22Rv1 (cell line): ENCODE data around the gene TYMP.

Source experiments
- H3K27ac ChIP-seq: fragments of 450-650 bp; 2 replicates; pipeline ENCODE4 v1.5.1; 2017
- ZFX ChIP-seq: fragments of 450-650 bp; IDR thresholded peaks from 2 replicates; pipeline ENCODE4 v1.6.1; 2017; ENCODE audit warnings: antibody characterized with exemption, borderline replicate concordance
- TF ChIP-seq, protein P1 (sequence below): fragments of 450-650 bp; IDR thresholded peaks from 2 replicates; pipeline ENCODE4 v1.5.1; 2017; ENCODE audit warnings: mild to moderate bottlenecking

The TYMP gene

DNA sequence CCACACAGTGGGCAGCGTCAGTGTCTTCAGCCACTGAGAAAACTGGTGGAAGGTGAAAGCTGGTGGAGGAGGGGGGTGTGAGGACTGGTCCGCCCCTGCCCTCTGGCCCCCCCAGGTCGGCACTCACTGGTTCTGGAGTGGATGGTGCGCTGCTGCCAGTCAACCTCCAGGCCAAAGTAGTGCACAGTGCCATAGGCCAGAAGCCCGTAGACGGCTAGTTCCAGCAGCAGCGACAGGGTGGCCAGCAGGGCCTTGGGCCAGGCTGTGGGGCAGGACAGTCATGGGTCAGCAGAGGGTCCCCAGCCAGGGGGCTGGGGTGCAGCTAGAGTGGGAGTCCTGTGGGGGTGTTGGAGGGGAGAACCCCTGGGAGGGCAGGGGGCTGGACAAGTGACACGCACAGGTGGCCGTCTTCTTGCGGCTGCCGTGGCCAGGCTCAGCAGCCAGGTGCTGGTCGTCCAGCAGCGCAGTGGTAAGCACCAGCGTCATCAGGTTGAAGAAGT, 24.5 kb downstream of the TYMP start:
- TF ChIP-seq, protein P1, sequence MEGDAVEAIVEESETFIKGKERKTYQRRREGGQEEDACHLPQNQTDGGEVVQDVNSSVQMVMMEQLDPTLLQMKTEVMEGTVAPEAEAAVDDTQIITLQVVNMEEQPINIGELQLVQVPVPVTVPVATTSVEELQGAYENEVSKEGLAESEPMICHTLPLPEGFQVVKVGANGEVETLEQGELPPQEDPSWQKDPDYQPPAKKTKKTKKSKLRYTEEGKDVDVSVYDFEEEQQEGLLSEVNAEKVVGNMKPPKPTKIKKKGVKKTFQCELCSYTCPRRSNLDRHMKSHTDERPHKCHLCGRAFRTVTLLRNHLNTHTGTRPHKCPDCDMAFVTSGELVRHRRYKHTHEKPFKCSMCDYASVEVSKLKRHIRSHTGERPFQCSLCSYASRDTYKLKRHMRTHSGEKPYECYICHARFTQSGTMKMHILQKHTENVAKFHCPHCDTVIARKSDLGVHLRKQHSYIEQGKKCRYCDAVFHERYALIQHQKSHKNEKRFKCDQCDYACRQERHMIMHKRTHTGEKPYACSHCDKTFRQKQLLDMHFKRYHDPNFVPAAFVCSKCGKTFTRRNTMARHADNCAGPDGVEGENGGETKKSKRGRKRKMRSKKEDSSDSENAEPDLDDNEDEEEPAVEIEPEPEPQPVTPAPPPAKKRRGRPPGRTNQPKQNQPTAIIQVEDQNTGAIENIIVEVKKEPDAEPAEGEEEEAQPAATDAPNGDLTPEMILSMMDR = no peak
- TF ChIP-seq ZFX = no peak
- no peak overlapping the region for H3K27ac ChIP-seq

DNA sequence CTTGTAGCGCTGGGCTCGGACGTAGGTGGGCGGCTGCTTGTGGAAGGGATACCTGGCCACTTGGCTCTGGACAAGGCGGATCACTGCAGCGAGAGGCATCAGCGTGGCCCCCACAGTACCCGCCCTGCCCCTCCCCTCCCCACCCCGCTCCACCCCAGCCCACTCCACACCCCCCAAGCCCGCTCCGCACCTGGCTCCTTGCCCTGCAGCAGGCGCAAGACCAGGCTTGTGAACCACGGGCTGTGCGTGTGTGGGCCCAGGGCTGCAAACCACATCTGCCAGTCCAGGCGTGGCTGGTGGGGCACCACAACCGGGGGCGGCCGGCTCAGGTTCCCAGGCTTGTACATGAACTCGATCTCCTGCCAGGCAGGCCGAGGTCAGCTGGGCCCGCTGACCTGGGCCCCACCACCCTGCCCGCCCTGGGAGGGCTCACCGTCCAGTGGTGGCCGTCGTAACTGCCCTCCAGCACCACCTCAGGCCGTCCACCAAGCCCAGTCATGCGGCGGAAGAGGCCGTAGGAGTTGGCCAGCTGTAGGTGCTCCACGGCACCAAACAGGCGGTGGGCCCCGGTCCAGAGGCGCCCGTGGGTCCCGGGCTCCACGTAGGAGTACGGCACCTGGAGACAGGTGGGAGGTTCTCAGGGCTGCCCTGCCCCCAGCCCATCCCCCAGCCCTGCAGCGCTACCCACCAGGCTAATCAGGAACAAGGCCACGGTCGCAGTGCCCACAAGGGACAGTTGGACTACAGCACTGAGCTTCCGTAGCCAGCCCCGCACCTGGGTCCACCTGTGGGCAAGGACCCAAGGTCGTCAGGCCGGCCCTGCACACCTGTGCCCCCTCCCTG, 25.2 kb downstream of the TYMP start:
- TF ChIP-seq ZFX = no peak
- TF ChIP-seq, protein P1 = no peak
- H3K27ac ChIP-seq = no peak overlapping the region

DNA sequence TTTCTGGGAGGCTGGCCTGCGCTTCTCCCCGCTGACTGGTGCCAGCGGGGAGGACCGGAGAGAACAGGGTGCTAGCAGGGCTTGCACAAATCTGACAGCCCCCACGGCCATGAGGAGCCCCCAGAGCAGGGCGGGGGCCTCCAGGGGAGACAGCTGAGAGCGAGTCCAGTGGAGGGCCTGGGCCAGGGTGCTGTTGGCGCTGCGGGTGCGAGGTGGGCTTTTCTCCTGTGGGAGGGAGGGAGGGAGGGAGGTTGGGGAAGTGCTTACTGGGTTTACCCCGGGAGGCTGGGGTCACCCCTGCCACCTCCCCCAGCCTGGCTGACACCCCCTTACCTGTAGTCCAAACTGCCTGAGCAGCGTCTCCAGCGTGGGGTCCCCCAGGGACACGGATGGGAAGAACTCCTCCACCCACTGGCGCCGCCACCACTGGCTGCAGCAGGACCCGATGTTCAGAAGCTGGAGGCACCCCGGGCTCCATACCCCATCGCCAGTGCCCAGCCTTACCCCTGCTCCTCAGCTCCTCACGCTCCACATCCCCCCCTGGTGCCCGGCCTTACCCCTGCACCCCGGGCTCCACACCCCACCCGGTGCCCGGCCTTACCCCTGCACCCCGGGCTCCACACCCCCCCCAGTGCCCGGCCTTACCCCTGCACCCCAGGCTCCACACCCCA, 26.2 kb downstream of the TYMP start:
- no peak overlapping the region for H3K27ac ChIP-seq
- no peak for TF ChIP-seq ZFX
- TF ChIP-seq, protein P1 = no peak

DNA sequence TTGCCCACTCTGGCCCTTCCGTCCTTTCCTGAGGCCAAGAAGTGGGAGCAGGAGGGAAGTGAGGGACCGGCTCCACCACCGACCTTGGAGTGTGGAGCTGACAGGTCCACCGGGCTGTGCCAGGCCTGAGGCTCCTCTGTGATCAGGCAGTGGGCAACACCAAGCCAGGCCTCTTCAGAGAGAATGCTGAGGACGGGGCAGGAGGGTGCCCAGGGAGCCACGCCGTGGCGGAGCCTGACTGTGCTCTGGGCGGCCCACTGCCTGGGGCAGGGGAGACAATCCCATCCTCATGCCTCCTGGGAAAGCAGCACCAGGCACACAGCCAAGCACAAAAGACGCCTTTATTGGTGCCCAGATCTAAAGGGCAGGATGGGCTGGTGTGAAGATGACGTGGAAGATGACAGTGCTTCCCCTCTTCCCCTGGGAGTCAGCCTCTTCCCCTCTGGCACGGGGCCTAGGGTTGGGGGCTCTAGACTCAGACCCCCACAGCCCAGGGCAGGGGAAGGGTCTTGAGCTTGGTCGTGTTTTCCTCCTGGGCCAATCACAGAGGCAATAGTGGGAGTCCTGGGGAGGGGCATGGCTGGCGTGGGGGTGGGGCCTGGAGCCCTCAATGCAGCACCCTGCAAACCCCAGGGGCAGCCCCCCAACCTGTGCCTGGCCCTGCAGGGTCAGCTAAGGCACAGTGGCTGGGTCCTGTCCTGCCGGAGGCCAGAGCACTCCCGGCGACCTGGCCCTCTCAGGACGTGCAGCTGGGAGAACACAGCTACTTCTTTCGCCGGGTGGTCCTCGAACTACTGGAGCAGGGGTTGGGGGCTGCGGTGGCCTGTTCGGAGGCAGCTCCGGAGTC, 27.0 kb downstream of the TYMP start:
- no peak for TF ChIP-seq ZFX
- TF ChIP-seq, protein P1 = no peak
- peak overlapping the region; percentile 33; the same call in 1 of the 2 replicates for H3K27ac ChIP-seq

DNA sequence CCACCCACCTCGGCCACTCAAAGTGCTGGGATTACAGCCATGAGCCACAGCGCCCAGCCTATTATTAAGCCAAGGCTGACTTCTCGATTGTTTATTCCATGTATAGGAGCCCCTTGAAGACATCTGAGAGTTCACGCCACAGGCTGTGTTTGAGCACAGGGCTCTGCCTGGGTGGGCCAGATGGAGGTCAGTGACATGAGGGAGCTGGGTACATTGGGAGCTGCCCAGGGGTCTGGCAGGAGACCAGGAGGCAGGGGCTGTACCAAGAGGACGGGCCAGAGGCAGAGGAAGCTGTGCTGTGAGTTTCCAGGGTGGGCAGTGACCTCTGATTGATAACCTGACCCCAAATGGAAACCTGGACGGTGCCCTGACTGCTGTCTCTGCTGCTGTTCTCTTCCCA, 27.7 kb downstream of the TYMP start:
- TF ChIP-seq, protein P1 = no peak
- no peak for TF ChIP-seq ZFX
- peak overlapping the region; percentile 33 for H3K27ac ChIP-seq

DNA sequence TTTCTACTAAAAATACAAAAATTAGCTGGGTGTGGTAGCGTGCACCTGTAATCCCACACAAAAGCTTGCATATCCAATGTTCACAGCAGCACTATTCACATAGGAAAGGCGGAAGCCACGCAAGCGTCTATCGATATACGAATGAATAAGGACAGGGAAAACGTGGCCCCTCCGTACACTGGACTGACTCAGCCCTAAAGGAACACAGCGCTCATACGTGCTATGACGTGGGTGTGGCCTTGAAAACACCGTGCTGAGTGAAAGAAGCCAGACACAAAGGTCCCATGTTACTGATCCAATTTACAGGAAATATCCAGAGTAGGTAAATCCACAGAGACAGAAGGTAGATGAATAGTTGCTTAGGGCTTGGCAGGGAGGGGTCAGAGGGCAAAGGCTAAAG, 29.4 kb downstream of the TYMP start:
- TF ChIP-seq, protein P1 = no peak
- no peak for TF ChIP-seq ZFX

More for the DNA sequence above, 29.4 kb downstream of the TYMP start:
- peak overlapping the region; percentile 89; the same call in 1 of the 2 replicates for H3K27ac ChIP-seq
